Caco-2 (cell line): Measurements from ENCODE around the gene HAPLN2. TPM values are rescaled to one million over a fixed set of nuclear protein-coding genes. Genes with fewer than 3 reads are reported as not detected.
"Not testable (repeated sequence)": the region's sequence is repeated elsewhere in the genome, so short reads cannot be mapped to it uniquely, and the experiment has no call there.

Experiments used
- BruUV-seq: library from RNA; stranded (reverse); fragments of 400-500 nt; replicated peaks from 2 replicates; lab custom pipeline; 2021; lab: Mats Ljungman, UMichigan
- CTCF ChIA-PET: fragments of 300-600 bp; sonication (Branson Sonifier 250); formaldehyde crosslinking; loops from one replicate; lab custom pipeline; 2022; ENCODE audit warnings: antibody characterized with exemption; lab: Charles Lee
- POLR2A ChIA-PET: fragments of 300-600 bp; sonication (Branson Sonifier 250); formaldehyde crosslinking; loops from one replicate; lab custom pipeline; 2022; ENCODE audit warnings: antibody characterized with exemption; lab: Charles Lee
- DNase-seq, 2 experiments: peaks; one replicate each; pipeline versions ENCODE4 v3.0.0 to v3.0.0-alpha.2; 2020 to 2022
- H3K27me3 ChIP-seq: replicated peaks from 2 replicates; pipeline ENCODE4 v1.6.0; 2011; ENCODE audit warnings: low read length; ENCODE audit not compliant: control insufficient read depth, insufficient read depth
- H3K36me3 ChIP-seq: 2 replicates; pipeline ENCODE4 v1.5.1; 2011; ENCODE audit warnings: low read length; ENCODE audit not compliant: control insufficient read depth, insufficient read depth
- H3K4me1 ChIP-seq: fragments of 250-450 bp; sonication (Bioruptor Pico); 2 replicates; pipeline ENCODE4 v1.5.1; 2020; ENCODE audit warnings: mild to moderate bottlenecking
- H3K4me3 ChIP-seq: 2 replicates; pipeline ENCODE4 v1.5.1; 2011; ENCODE audit warnings: low read depth, mild to moderate bottlenecking, control low read depth, low read length
- H3K9me3 ChIP-seq: fragments of 250-450 bp; sonication (Bioruptor Pico); 2 replicates; pipeline ENCODE4 v1.5.1; 2020; ENCODE audit warnings: mild to moderate bottlenecking, moderate library complexity
- H3K27ac Mint-ChIP-seq: one replicate; pipeline ENCODE4 v1.8.0; 2022; ENCODE audit warnings: mixed read lengths; ENCODE audit not compliant: unreplicated experiment
- H3K27me3 Mint-ChIP-seq: one replicate; pipeline ENCODE4 v1.8.0; 2022; ENCODE audit warnings: mixed read lengths; ENCODE audit not compliant: insufficient read depth, unreplicated experiment
- H3K36me3 Mint-ChIP-seq: one replicate; pipeline ENCODE4 v1.8.0; 2022; ENCODE audit warnings: mild to moderate bottlenecking, mixed read lengths; ENCODE audit not compliant: insufficient read depth, unreplicated experiment
- H3K4me1 Mint-ChIP-seq: one replicate; pipeline ENCODE4 v1.8.0; 2022; ENCODE audit warnings: low read depth, mixed read lengths; ENCODE audit not compliant: unreplicated experiment
- H3K4me3 Mint-ChIP-seq: one replicate; pipeline ENCODE4 v1.8.0; 2022; ENCODE audit warnings: mild to moderate bottlenecking, moderate library complexity, mixed read lengths; ENCODE audit not compliant: unreplicated experiment
- H3K9me3 Mint-ChIP-seq: one replicate; pipeline ENCODE4 v1.8.0; 2022; ENCODE audit warnings: mixed read lengths; ENCODE audit not compliant: unreplicated experiment
- intact Hi-C: fragments of 100-400 bp; cut with micrococcal nuclease; formaldehyde crosslinking; loops from one replicate; pipeline ENCODE4 v1.10.0; 2022; ENCODE audit not compliant: unreplicated experiment
- total RNA-seq: library from RNA; stranded (reverse); gene quantifications from 2 replicates; pipeline ENCODE4 v1.2.3, GENCODE V29; 2022
- TF ChIP-seq, protein P1 (sequence below), 2 experiments: fragments of 200-600 bp in 1 of 2; IDR thresholded peaks; 1 replicate in 1 of 2; 2 replicates in 1 of 2; pipeline versions ENCODE4 v1.5.1 to v1.8.0; 2011 to 2022; ENCODE audit warnings: antibody characterized with exemption in 1 of 2, control low read depth in 1 of 2, inconsistent platforms in 1 of 2, low read depth in 1 of 2, low read length in 1 of 2, mild to moderate bottlenecking in 1 of 2, moderate library complexity in 1 of 2; ENCODE audit not compliant: insufficient read depth in 1 of 2, severe bottlenecking in 1 of 2, unreplicated experiment in 1 of 2

The HAPLN2 gene
- total RNA-seq, 1 experiment from 2014 or later: not detected

- Mint-ChIP-seq H3K27me3 (no peaks in the 10 kb centered on the region), H3K27ac (no peak overlapping the region), H3K9me3 (no peaks in the 10 kb centered on the region), H3K4me1 (peaks cover 7% of the 10 kb centered on the region), H3K36me3 (no peaks in the 10 kb centered on the region), H3K4me3 (no peak overlapping the region)
- Histone ChIP-seq H3K4me3 (no peak overlapping the region), H3K36me3 (no peaks in the 10 kb centered on the region), H3K4me1 (peaks cover 8% of the 10 kb centered on the region; the same call in 1 of the 2 replicates), H3K27me3 (no peaks in the 10 kb centered on the region), H3K9me3 (no peaks in the 10 kb centered on the region)
- POLR2A ChIA-PET: no interaction called here
- intact Hi-C loops: no loop called here
- TF ChIP-seq, protein P1, sequence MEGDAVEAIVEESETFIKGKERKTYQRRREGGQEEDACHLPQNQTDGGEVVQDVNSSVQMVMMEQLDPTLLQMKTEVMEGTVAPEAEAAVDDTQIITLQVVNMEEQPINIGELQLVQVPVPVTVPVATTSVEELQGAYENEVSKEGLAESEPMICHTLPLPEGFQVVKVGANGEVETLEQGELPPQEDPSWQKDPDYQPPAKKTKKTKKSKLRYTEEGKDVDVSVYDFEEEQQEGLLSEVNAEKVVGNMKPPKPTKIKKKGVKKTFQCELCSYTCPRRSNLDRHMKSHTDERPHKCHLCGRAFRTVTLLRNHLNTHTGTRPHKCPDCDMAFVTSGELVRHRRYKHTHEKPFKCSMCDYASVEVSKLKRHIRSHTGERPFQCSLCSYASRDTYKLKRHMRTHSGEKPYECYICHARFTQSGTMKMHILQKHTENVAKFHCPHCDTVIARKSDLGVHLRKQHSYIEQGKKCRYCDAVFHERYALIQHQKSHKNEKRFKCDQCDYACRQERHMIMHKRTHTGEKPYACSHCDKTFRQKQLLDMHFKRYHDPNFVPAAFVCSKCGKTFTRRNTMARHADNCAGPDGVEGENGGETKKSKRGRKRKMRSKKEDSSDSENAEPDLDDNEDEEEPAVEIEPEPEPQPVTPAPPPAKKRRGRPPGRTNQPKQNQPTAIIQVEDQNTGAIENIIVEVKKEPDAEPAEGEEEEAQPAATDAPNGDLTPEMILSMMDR (IDR thresholded peaks at IDR 0.05; ENCODE audit: insufficient read depth in 1 of 2, low read depth in 1 of 2, low read length in 1 of 2, severe bottlenecking in 1 of 2, unreplicated experiment in 1 of 2): no peak
- DNase-seq: peak in 1 of 2 experiments; percentile 32
- CTCF ChIA-PET: interaction anchor here (0.9 to 1.2 kb wide), 2 partner anchors 129 to 141 kb away, joined by 3 to 4 read pairs; no protein-coding TSS in a partner anchor
- no TSS peak for BruUV-seq
These were observed 32.2 kb upstream of the HAPLN2 start for GRCh38 chr1:156586892-156587477.

DNA sequence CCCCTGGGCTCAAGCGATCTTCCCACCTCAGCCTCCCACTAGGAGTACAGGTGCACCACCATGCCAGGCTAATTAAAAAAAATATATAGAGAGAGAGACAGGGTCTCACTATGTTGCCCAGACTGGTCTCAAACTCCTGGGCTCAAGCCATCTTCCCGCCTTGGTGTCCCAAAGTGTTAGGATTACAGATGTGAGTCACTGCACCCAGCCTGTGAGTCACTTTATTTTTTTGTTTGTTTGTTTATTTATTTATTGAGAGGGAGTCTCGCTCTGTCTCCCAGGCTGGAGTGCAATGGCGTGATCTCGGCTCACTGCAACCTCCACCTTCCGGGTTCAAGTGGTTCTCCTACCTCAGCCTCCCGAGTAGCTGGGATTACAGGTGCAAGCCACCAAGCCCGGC, 31.3 kb upstream of the HAPLN2 start:
- H3K36me3 Mint-ChIP-seq, POLR2A ChIA-PET, H3K4me1 Mint-ChIP-seq, intact Hi-C loops, BruUV-seq, H3K36me3 ChIP-seq, H3K9me3 ChIP-seq, H3K27me3 Mint-ChIP-seq, H3K4me3 Mint-ChIP-seq, H3K27me3 ChIP-seq, H3K9me3 Mint-ChIP-seq, H3K4me1 ChIP-seq, H3K27ac Mint-ChIP-seq, H3K4me3 ChIP-seq, CTCF ChIA-PET: not testable (repeated sequence)
- DNase-seq: peak in 1 of 2 experiments; percentile 8

GRCh38 chr1:156589546-156589945, 29.7 kb upstream of the HAPLN2 start:
- CTCF ChIA-PET: no interaction called here
- no peak for DNase-seq
- Mint-ChIP-seq H3K4me3 (no peak overlapping the region), H3K27me3 (no peaks in the 10 kb centered on the region), H3K4me1 (peaks cover 7% of the 10 kb centered on the region), H3K9me3 (no peaks in the 10 kb centered on the region), H3K27ac (no peak overlapping the region), H3K36me3 (peaks cover 13% of the 10 kb centered on the region)
- intact Hi-C loops: no loop called here
- Histone ChIP-seq H3K36me3 (peaks cover 3% of the 10 kb centered on the region; the same call in 1 of the 2 replicates), H3K27me3 (no peaks in the 10 kb centered on the region), H3K4me1 (peaks cover 8% of the 10 kb centered on the region; the same call in 1 of the 2 replicates), H3K9me3 (no peaks in the 10 kb centered on the region), H3K4me3 (no peak overlapping the region)
- POLR2A ChIA-PET: no interaction called here
- TF ChIP-seq, protein P1 (IDR thresholded peaks at IDR 0.05; ENCODE audit: insufficient read depth in 1 of 2, low read depth in 1 of 2, low read length in 1 of 2, severe bottlenecking in 1 of 2, unreplicated experiment in 1 of 2): no peak
- BruUV-seq: no TSS peak
